ENCODE data around the gene CRADD. TPM values are rescaled to one million over a fixed set of nuclear protein-coding genes. Genes with fewer than 3 reads are reported as not detected.

CRADD gene
- total and polyA plus RNA-seq, 10 of the 15 experiments (the other 5 are each of a cell fraction or from before 2014, with no cell fraction given) = 7.6 to 15.5 (median 11.7) TPM

- TF ChIP-seq TCF12 (IDR thresholded peaks at IDR 0.05; ENCODE audit: low read depth, low read length) = no peak
- TF ChIP-seq, protein P1, sequence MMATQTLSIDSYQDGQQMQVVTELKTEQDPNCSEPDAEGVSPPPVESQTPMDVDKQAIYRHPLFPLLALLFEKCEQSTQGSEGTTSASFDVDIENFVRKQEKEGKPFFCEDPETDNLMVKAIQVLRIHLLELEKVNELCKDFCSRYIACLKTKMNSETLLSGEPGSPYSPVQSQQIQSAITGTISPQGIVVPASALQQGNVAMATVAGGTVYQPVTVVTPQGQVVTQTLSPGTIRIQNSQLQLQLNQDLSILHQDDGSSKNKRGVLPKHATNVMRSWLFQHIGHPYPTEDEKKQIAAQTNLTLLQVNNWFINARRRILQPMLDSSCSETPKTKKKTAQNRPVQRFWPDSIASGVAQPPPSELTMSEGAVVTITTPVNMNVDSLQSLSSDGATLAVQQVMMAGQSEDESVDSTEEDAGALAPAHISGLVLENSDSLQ (IDR thresholded peaks at IDR 0.05) = no peak
- no peak for TF ChIP-seq ASH2L (IDR thresholded peaks at IDR 0.05; ENCODE audit: borderline replicate concordance, low read depth)
- TF ChIP-seq EZH2 (IDR thresholded peaks at IDR 0.05; ENCODE audit: borderline replicate concordance, control insufficient read depth, low read depth, low read length) = no peak
- TF ChIP-seq MAX (IDR thresholded peaks at IDR 0.05; ENCODE audit: low read depth, low read length) = no peak
- TF ChIP-seq RELA (IDR thresholded peaks at IDR 0.05; ENCODE audit: borderline replicate concordance, partially characterized antibody) = no peak
- no peak for TF ChIP-seq SREBF1 (IDR thresholded peaks at IDR 0.05; ENCODE audit: low read length)
- TF ChIP-seq FOXK2 (IDR thresholded peaks at IDR 0.05) = no peak
- TF ChIP-seq, protein P2, sequence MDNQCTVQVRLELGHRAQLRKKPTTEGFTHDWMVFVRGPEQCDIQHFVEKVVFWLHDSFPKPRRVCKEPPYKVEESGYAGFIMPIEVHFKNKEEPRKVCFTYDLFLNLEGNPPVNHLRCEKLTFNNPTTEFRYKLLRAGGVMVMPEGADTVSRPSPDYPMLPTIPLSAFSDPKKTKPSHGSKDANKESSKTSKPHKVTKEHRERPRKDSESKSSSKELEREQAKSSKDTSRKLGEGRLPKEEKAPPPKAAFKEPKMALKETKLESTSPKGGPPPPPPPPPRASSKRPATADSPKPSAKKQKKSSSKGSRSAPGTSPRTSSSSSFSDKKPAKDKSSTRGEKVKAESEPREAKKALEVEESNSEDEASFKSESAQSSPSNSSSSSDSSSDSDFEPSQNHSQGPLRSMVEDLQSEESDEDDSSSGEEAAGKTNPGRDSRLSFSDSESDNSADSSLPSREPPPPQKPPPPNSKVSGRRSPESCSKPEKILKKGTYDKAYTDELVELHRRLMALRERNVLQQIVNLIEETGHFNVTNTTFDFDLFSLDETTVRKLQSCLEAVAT (IDR thresholded peaks at IDR 0.05) = no peak
- TF ChIP-seq CBX3 (IDR thresholded peaks at IDR 0.05; ENCODE audit: borderline replicate concordance, low read depth) = no peak
- TF ChIP-seq, protein P3, sequence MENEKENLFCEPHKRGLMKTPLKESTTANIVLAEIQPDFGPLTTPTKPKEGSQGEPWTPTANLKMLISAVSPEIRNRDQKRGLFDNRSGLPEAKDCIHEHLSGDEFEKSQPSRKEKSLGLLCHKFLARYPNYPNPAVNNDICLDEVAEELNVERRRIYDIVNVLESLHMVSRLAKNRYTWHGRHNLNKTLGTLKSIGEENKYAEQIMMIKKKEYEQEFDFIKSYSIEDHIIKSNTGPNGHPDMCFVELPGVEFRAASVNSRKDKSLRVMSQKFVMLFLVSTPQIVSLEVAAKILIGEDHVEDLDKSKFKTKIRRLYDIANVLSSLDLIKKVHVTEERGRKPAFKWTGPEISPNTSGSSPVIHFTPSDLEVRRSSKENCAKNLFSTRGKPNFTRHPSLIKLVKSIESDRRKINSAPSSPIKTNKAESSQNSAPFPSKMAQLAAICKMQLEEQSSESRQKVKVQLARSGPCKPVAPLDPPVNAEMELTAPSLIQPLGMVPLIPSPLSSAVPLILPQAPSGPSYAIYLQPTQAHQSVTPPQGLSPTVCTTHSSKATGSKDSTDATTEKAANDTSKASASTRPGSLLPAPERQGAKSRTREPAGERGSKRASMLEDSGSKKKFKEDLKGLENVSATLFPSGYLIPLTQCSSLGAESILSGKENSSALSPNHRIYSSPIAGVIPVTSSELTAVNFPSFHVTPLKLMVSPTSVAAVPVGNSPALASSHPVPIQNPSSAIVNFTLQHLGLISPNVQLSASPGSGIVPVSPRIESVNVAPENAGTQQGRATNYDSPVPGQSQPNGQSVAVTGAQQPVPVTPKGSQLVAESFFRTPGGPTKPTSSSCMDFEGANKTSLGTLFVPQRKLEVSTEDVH (IDR thresholded peaks at IDR 0.05; ENCODE audit: low read depth, partially characterized antibody) = no peak
- SMC1A ChIA-PET (ENCODE audit: uncharacterized antibody, unreplicated experiment) = no interaction called here
- RAD21 ChIA-PET (ENCODE audit: unreplicated experiment) = no interaction called here
- H3K4me1 ChIP-seq (ENCODE audit: control insufficient read depth, insufficient read depth, low read length) = no peaks in the 10 kb centered on the region
- no peak overlapping the region for H3K27ac ChIP-seq (ENCODE audit: control insufficient read depth, insufficient read depth)
- no peak overlapping the region for H2AFZ ChIP-seq (ENCODE audit: control insufficient read depth, low read depth, low read length)
- POLR2A ChIA-PET = no interaction called here
- H3K36me3 ChIP-seq (ENCODE audit: control insufficient read depth in 2 of 2, insufficient read depth in 2 of 2, low read length in 1 of 2) = no peaks in the 10 kb centered on the region
- no peak for DNase-seq (ENCODE audit: low read depth, low spot score)
- no peak for ATAC-seq
- no peak overlapping the region for H3K4me3 ChIP-seq
- H3K4me2 ChIP-seq (ENCODE audit: control insufficient read depth, insufficient read depth) = no peak overlapping the region
- no peak overlapping the region for H3K9ac ChIP-seq (ENCODE audit: control insufficient read depth, insufficient read depth, low read length)
- H3K79me2 ChIP-seq (ENCODE audit: control insufficient read depth, insufficient read depth, low read length) = no peaks in the 10 kb centered on the region
- CTCF ChIA-PET = no interaction called here
- no peaks in the 10 kb centered on the region for H3K27me3 ChIP-seq (replicated peaks in 1 of 2; ENCODE audit: control insufficient read depth in 2 of 2, insufficient read depth in 2 of 2, low read length in 1 of 2)
- H4K20me1 ChIP-seq (ENCODE audit: control insufficient read depth, insufficient read depth) = no peaks in the 10 kb centered on the region
- BruUV-seq (replicated peaks) = no TSS peak
- FAIRE-seq = no peak
- in situ Hi-C loops (cut with MboI) (no loop called here), intact Hi-C loops (cut with micrococcal nuclease; ENCODE audit: unreplicated experiment) (no loop called here)
- 45% methylated on average over 12 of the region's 12 CpGs for WGBS (ENCODE audit: insufficient coverage, insufficient replicate concordance, low lambda C conversion rate, missing lambda C conversion rate)
- H3K9me3 ChIP-seq (replicated peaks; ENCODE audit: control insufficient read depth, insufficient read depth, low read length) = no peaks in the 10 kb centered on the region
Observed at GRCh38 chr12:93908846-93909567, 231.8 kb downstream of the CRADD start.

Data from GM12878 (cell line).